ENCODE results near the gene SLC34A1.

The SLC34A1 gene

DNA sequence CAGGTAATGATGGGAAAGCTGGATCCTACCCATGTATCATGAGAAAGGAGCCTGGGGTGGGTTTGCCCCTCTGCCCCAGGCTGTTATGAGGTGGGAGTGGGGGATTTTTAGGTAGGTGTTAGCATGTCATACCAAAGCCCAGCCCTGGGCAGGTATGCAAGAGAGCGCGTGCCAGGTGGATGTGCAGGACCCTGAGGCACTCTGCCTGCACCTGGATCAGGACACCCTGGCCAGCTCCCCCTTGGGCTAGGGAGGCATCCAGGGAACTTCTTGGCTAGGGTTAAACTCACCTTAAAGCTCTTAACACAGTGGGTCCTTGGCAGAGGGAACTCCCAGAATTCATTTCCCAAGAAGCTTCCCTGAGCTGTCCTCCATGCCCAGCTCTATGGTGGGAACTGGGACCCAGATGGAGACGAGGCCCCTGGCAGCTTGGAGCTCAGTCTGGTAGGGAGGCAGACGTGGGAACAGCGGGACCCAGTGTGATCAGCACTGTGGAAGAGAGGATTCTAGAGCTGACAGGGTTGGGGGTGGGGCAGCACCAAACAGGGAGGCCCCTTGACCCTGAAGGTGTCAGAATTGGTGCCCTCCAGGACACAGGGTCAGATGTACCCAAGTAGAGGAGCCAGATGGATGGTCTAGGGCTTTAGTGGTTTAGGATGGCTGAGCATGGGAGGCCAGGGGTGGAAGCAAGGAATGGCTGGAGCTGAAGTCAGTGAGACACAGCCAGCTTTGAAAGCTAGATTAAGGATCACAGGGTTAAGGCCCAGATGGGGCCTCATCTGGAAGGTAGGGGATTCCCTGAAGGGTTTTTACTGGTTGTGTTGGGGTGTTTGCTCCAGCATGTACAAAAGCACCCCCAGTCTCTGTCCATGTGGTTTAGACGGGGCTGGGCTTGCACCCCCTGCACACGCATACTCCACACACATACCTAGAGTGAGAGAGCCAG lies 60.1 kb downstream of the SLC34A1 start:
- H3K9me2 ChIP-seq (replicated peaks; ENCODE audit: low read depth, low read length) = no peaks in the 10 kb centered on the region
- TF ChIP-seq CTCF (conservative IDR thresholded peaks at IDR 0.05; ENCODE audit: low read length) = no peak
- TF ChIP-seq EZH2phosphoT487 (IDR thresholded peaks at IDR 0.05; ENCODE audit: borderline replicate concordance) = no peak
- no peak overlapping the region for H2AFZ ChIP-seq (ENCODE audit: low read length)
- H3K9ac ChIP-seq (ENCODE audit: low read depth, low read length, poor library complexity, severe bottlenecking) = no peak overlapping the region
- H3K27me3 ChIP-seq (ENCODE audit: insufficient read depth, low read length, poor library complexity, severe bottlenecking) = no peaks in the 10 kb centered on the region
- no peaks in the 10 kb centered on the region for H3K79me2 ChIP-seq (ENCODE audit: insufficient read depth, low read length)
- H3K4me2 ChIP-seq (ENCODE audit: low read depth, low read length, poor library complexity, severe bottlenecking) = no peak overlapping the region
- H4K20me1 ChIP-seq (ENCODE audit: insufficient read depth, low read length, poor library complexity, severe bottlenecking) = no peaks in the 10 kb centered on the region
- H3K36me3 ChIP-seq (ENCODE audit: insufficient read depth, low read length) = no peaks in the 10 kb centered on the region
- H3K4me1 ChIP-seq (ENCODE audit: insufficient read depth, low read length, poor library complexity, severe bottlenecking) = no peaks in the 10 kb centered on the region
- H3K4me3 ChIP-seq (ENCODE audit: low read length, poor library complexity, severe bottlenecking) = no peak overlapping the region
- no peaks in the 10 kb centered on the region for H3F3A ChIP-seq (ENCODE audit: low read depth)
- no peaks in the 10 kb centered on the region for H3K9me3 ChIP-seq (ENCODE audit: insufficient read depth, low read depth, low read length)

- Histone ChIP-seq H3K9me2 (replicated peaks; ENCODE audit: low read depth, low read length) (no peaks in the 10 kb centered on the region), H3K4me3 (ENCODE audit: low read length, poor library complexity, severe bottlenecking) (no peak overlapping the region), H3K4me2 (ENCODE audit: low read depth, low read length, poor library complexity, severe bottlenecking) (peak overlapping the region; percentile 80), H2AFZ (ENCODE audit: low read length) (no peak overlapping the region), H3K9me3 (ENCODE audit: insufficient read depth, low read depth, low read length) (no peaks in the 10 kb centered on the region), H3K79me2 (ENCODE audit: insufficient read depth, low read length) (no peaks in the 10 kb centered on the region), H3K9ac (ENCODE audit: low read depth, low read length, poor library complexity, severe bottlenecking) (peak overlapping the region; percentile 67), H3F3A (ENCODE audit: low read depth) (no peaks in the 10 kb centered on the region), H3K36me3 (ENCODE audit: insufficient read depth, low read length) (no peaks in the 10 kb centered on the region), H3K4me1 (ENCODE audit: insufficient read depth, low read length, poor library complexity, severe bottlenecking) (no peaks in the 10 kb centered on the region), H3K27me3 (ENCODE audit: insufficient read depth, low read length, poor library complexity, severe bottlenecking) (no peaks in the 10 kb centered on the region), H4K20me1 (ENCODE audit: insufficient read depth, low read length, poor library complexity, severe bottlenecking) (no peaks in the 10 kb centered on the region)
- TF ChIP-seq EZH2phosphoT487 (IDR thresholded peaks at IDR 0.05; ENCODE audit: borderline replicate concordance) = no peak
Observed at GRCh38 chr5:177445052-177445916, 61.0 kb downstream of the SLC34A1 start.

GRCh38 chr5:177445917-177446199 lies 61.6 kb downstream of the SLC34A1 start:
- Histone ChIP-seq H3K9ac (ENCODE audit: low read depth, low read length, poor library complexity, severe bottlenecking) (peak overlapping the region; percentile 67), H4K20me1 (ENCODE audit: insufficient read depth, low read length, poor library complexity, severe bottlenecking) (no peaks in the 10 kb centered on the region), H3K9me3 (ENCODE audit: insufficient read depth, low read depth, low read length) (no peaks in the 10 kb centered on the region), H3K79me2 (ENCODE audit: insufficient read depth, low read length) (no peaks in the 10 kb centered on the region), H3K4me2 (ENCODE audit: low read depth, low read length, poor library complexity, severe bottlenecking) (peak overlapping the region; percentile 80), H3K36me3 (ENCODE audit: insufficient read depth, low read length) (no peaks in the 10 kb centered on the region), H3K27me3 (ENCODE audit: insufficient read depth, low read length, poor library complexity, severe bottlenecking) (no peaks in the 10 kb centered on the region), H3K4me1 (ENCODE audit: insufficient read depth, low read length, poor library complexity, severe bottlenecking) (no peaks in the 10 kb centered on the region), H2AFZ (ENCODE audit: low read length) (no peak overlapping the region), H3K9me2 (replicated peaks; ENCODE audit: low read depth, low read length) (no peaks in the 10 kb centered on the region), H3F3A (ENCODE audit: low read depth) (no peaks in the 10 kb centered on the region), H3K4me3 (ENCODE audit: low read length, poor library complexity, severe bottlenecking) (peak overlapping the region; percentile 72)
- TF ChIP-seq EZH2phosphoT487 (IDR thresholded peaks at IDR 0.05; ENCODE audit: borderline replicate concordance) = no peak
- TF ChIP-seq CTCF (conservative IDR thresholded peaks at IDR 0.05; ENCODE audit: low read length) = no peak

Measured in Loucy (cell line).